Fibroblast of lung (primary cell): ENCODE results near the gene PRPF8. TPM values are rescaled to one million over a fixed set of nuclear protein-coding genes. Genes with fewer than 3 reads are reported as not detected.
A peak's percentile ranks its signal among the peaks of the same experiment; 100 is the strongest.

ENCODE experiments used
- DNase-seq, 2 donors: peaks; one replicate each; pipeline versions ENCODE4 v3.0.0 to v3.0.0-alpha.2; 2010; ENCODE audit warnings: low read depth in 2 of 2
- H2AFZ ChIP-seq: 2 replicates; pipeline ENCODE4 v1.5.1; 2012; ENCODE audit warnings: low read length, control low read depth, inconsistent platforms
- H3K27ac ChIP-seq: 2 replicates; pipeline ENCODE4 v1.5.1; 2011; ENCODE audit warnings: low read length, control low read depth; ENCODE audit not compliant: insufficient read depth
- H3K27me3 ChIP-seq: 2 replicates; pipeline ENCODE4 v1.5.1; 2011; ENCODE audit warnings: mild to moderate bottlenecking, low read length; ENCODE audit not compliant: control insufficient read depth, insufficient read depth
- H3K36me3 ChIP-seq: 2 replicates; pipeline ENCODE4 v1.5.1; 2011; ENCODE audit warnings: low read length; ENCODE audit not compliant: control insufficient read depth, insufficient read depth
- H3K4me1 ChIP-seq: 2 replicates; pipeline ENCODE4 v1.5.1; 2011; ENCODE audit warnings: low read length; ENCODE audit not compliant: control insufficient read depth, insufficient read depth; ENCODE audit errors: extremely low read depth
- H3K4me2 ChIP-seq: 2 replicates; pipeline ENCODE4 v1.5.1; 2011; ENCODE audit warnings: low read length, control low read depth; ENCODE audit not compliant: insufficient read depth; ENCODE audit errors: extremely low read depth
- H3K4me3 ChIP-seq, 4 experiments: fragments of 200-600 bp in 1 of 4; sonication (generic) in 1 of 4; replicated peaks in 1 of 4; 2 replicates each; pipeline ENCODE4 v1.5.1; 2011 to 2016; ENCODE audit warnings: low read length in 4 of 4, low read depth in 3 of 4, mild to moderate bottlenecking in 3 of 4, control low read depth in 2 of 4, inconsistent platforms in 1 of 4, mixed read lengths in 1 of 4; ENCODE audit not compliant: insufficient read depth in 1 of 4; ENCODE audit errors: control extremely low read depth in 1 of 4
- H3K79me2 ChIP-seq: 2 replicates; pipeline ENCODE4 v1.5.1; 2012; ENCODE audit warnings: mild to moderate bottlenecking, low read length, inconsistent platforms; ENCODE audit not compliant: control insufficient read depth, insufficient read depth
- H3K9ac ChIP-seq: 2 replicates; pipeline ENCODE4 v1.5.1; 2011; ENCODE audit warnings: mild to moderate bottlenecking, low read length, control low read depth; ENCODE audit not compliant: insufficient read depth
- H3K9me3 ChIP-seq: 2 replicates; pipeline ENCODE4 v1.5.1; 2012; ENCODE audit warnings: low read depth, low read length; ENCODE audit not compliant: control insufficient read depth, insufficient read depth
- H4K20me1 ChIP-seq: 2 replicates; pipeline ENCODE4 v1.5.1; 2011; ENCODE audit warnings: low read length; ENCODE audit not compliant: control insufficient read depth, insufficient read depth; ENCODE audit errors: extremely low read depth
- CTCF ChIP-seq, 2 donors: IDR thresholded peaks in 1 of 2; conservative IDR thresholded peaks in 1 of 2; 1 replicate in 1 of 2; 2 replicates in 1 of 2; pipeline ENCODE4 v1.5.1; 2011 to 2012; ENCODE audit warnings: low read length in 2 of 2, control low read depth in 1 of 2, inconsistent platforms in 1 of 2, low read depth in 1 of 2, mild to moderate bottlenecking in 1 of 2
- EZH2 ChIP-seq: IDR thresholded peaks from 2 replicates; pipeline ENCODE4 v1.5.1; 2012; ENCODE audit warnings: low read length, control low read depth, mild to moderate bottlenecking; ENCODE audit errors: missing control alignments
- polyA plus RNA-seq, 2 donors: library from polyadenylated mRNA; depleted of rRNA in 1 of 2; stranded (reverse) in 1 of 2; unstranded in 1 of 2; fragments of >200 nt; gene quantifications; 2 replicates each; pipeline ENCODE4 v1.2.1, GENCODE V29; 2011 to 2012; ENCODE audit warnings: missing spikeins in 1 of 2
- total RNA-seq: library from RNA; depleted of rRNA; stranded (reverse); fragments of >200 nt; gene quantifications from 2 replicates; pipeline ENCODE4 v1.2.1, GENCODE V29; 2014

PRPF8 gene
- total and polyA plus RNA-seq, 2 donors (not counting 1 experiment from before 2014, with no cell fraction given): 88.9 to 122 TPM

- Histone ChIP-seq H3K27me3 (peaks cover 6% of the 10 kb centered on the region), H3K27ac (no peak overlapping the region), H3K4me3 (peak overlapping the region in 1 of 4 experiments; percentile 74), H3K9ac (no peak overlapping the region), H3K79me2 (no peaks in the 10 kb centered on the region), H2AFZ (no peak overlapping the region), H3K4me1 (peaks cover 6% of the 10 kb centered on the region), H3K9me3 (no peaks in the 10 kb centered on the region), H3K4me2 (peak overlapping the region; percentile 23), H4K20me1 (no peaks in the 10 kb centered on the region), H3K36me3 (no peaks in the 10 kb centered on the region)
- DNase-seq: no peak
- TF ChIP-seq CTCF (conservative IDR thresholded peaks at IDR 0.05 in 1 of 2, IDR thresholded peaks at IDR 0.05 in 1 of 2; ENCODE audit: low read depth in 1 of 2, low read length in 2 of 2) (no peak), EZH2 (no peak)
Observed at GRCh38 chr17:1626333-1626732, 58.3 kb downstream of the PRPF8 start.

- no peak overlapping the region for H2AFZ ChIP-seq
- no peaks in the 10 kb centered on the region for H3K79me2 ChIP-seq
- no peak for DNase-seq
- no peak overlapping the region for H3K4me3 ChIP-seq
- H3K9ac ChIP-seq: no peak overlapping the region
- H4K20me1 ChIP-seq: no peaks in the 10 kb centered on the region
- TF ChIP-seq EZH2: no peak
- TF ChIP-seq CTCF (conservative IDR thresholded peaks at IDR 0.05 in 1 of 2, IDR thresholded peaks at IDR 0.05 in 1 of 2; ENCODE audit: low read depth in 1 of 2, low read length in 2 of 2): no peak
- no peak overlapping the region for H3K27ac ChIP-seq
- no peak overlapping the region for H3K4me2 ChIP-seq
- H3K4me1 ChIP-seq: peaks cover 6% of the 10 kb centered on the region
- no peaks in the 10 kb centered on the region for H3K36me3 ChIP-seq
- peaks cover 6% of the 10 kb centered on the region for H3K27me3 ChIP-seq
- no peaks in the 10 kb centered on the region for H3K9me3 ChIP-seq
Observed at GRCh38 chr17:1625581-1625980, 59.1 kb downstream of the PRPF8 start.

GRCh38 chr17:1625053-1625452 is 59.6 kb downstream of the PRPF8 start:
- Histone ChIP-seq H3K27me3 (peaks cover 6% of the 10 kb centered on the region), H3K4me1 (peaks cover 6% of the 10 kb centered on the region), H3K9ac (no peak overlapping the region)

More at GRCh38 chr17:1625053-1625452, 59.6 kb downstream of the PRPF8 start:
- no peaks in the 10 kb centered on the region for H3K9me3 ChIP-seq
- no peak overlapping the region for H3K27ac ChIP-seq
- H3K36me3 ChIP-seq: no peaks in the 10 kb centered on the region
- TF ChIP-seq EZH2 (no peak), CTCF (conservative IDR thresholded peaks at IDR 0.05 in 1 of 2, IDR thresholded peaks at IDR 0.05 in 1 of 2; ENCODE audit: low read depth in 1 of 2, low read length in 2 of 2) (no peak)
- no peak overlapping the region for H2AFZ ChIP-seq
- no peak overlapping the region for H3K4me2 ChIP-seq
- DNase-seq: no peak
- H3K4me3 ChIP-seq: no peak overlapping the region
- H4K20me1 ChIP-seq: no peaks in the 10 kb centered on the region
- H3K79me2 ChIP-seq: no peaks in the 10 kb centered on the region
